T-cell (primary cell): Measurements from ENCODE around the gene MYOM1. TPM values are rescaled to one million over a fixed set of nuclear protein-coding genes. Genes with fewer than 3 reads are reported as not detected.

Experiments
- ATAC-seq, 4 experiments: fragments of 200-7000 bp in 3 of 4; fragments of 150-1000 bp in 1 of 4; cut with Tn5 transposase; replicated peaks in 1 of 4; 1 replicate in 3 of 4; 2 replicates in 1 of 4; pipeline ENCODE4 v1.10.0; 2021; ENCODE audit warnings: moderate library complexity in 3 of 4, mild to moderate bottlenecking in 2 of 4, moderate number of reproducible peaks in 1 of 4
- CTCF ChIA-PET, 2 donors: fragments of 300-600 bp; sonication (Branson Sonifier 250); formaldehyde crosslinking; loops; one replicate each; lab custom pipeline; 2022; ENCODE audit warnings: antibody characterized with exemption in 2 of 2; lab: Charles Lee
- POLR2A ChIA-PET, 2 donors: fragments of 300-600 bp; sonication (Branson Sonifier 250); formaldehyde crosslinking; loops; one replicate each; lab custom pipeline; 2022; ENCODE audit warnings: antibody characterized with exemption in 2 of 2; lab: Charles Lee
- DNase-seq, 35 experiments: peaks; one replicate each; pipeline versions ENCODE4 v3.0.0 to v3.0.0-alpha.2; 2013 to 2023
- H3K27ac ChIP-seq: one replicate; pipeline ENCODE4 v1.5.1; 2013; ENCODE audit warnings: low read length
- H3K27me3 ChIP-seq, 2 experiments: replicated peaks in 1 of 2; 1 replicate in 1 of 2; 2 replicates in 1 of 2; pipeline versions ENCODE4 v1.6.1 to v1.7.0; 2013; ENCODE audit warnings: low read length in 1 of 2, mixed read lengths in 1 of 2; ENCODE audit not compliant: control insufficient read depth in 2 of 2, insufficient read depth in 2 of 2; ENCODE audit errors: extremely low read depth in 1 of 2
- H3K36me3 ChIP-seq, 2 donors: 1 replicate in 1 of 2; 2 replicates in 1 of 2; pipeline versions ENCODE4 v1.6.1 to v1.7.0; 2013; ENCODE audit warnings: low read length in 1 of 2; ENCODE audit not compliant: control insufficient read depth in 2 of 2, insufficient read depth in 1 of 2; ENCODE audit errors: extremely low read depth in 1 of 2
- H3K4me1 ChIP-seq, 2 experiments: 1 replicate in 1 of 2; 2 replicates in 1 of 2; pipeline versions ENCODE4 v1.6.1 to v1.7.0; 2013; ENCODE audit warnings: low read length in 2 of 2, mixed read lengths in 1 of 2; ENCODE audit not compliant: insufficient read depth in 2 of 2, control insufficient read depth in 1 of 2; ENCODE audit errors: extremely low read depth in 1 of 2
- H3K4me3 ChIP-seq, 2 donors: 1 replicate in 1 of 2; 2 replicates in 1 of 2; pipeline versions ENCODE4 v1.5.1 to v1.7.0; 2013; ENCODE audit warnings: mild to moderate bottlenecking in 2 of 2, low read length in 1 of 2, moderate library complexity in 1 of 2; ENCODE audit not compliant: control insufficient read depth in 1 of 2; ENCODE audit errors: extremely low read depth in 1 of 2
- H3K9me3 ChIP-seq: 2 replicates; pipeline ENCODE4 v1.7.0; 2013
- H3K27ac Mint-ChIP-seq, 2 donors: one replicate each; pipeline ENCODE4 v1.8.0; 2020 to 2021; ENCODE audit warnings: mild to moderate bottlenecking in 2 of 2, mixed read lengths in 2 of 2
- H3K27me3 Mint-ChIP-seq, 2 donors: one replicate each; pipeline ENCODE4 v1.8.0; 2021 to 2022; ENCODE audit warnings: mixed read lengths in 2 of 2
- H3K36me3 Mint-ChIP-seq: one replicate; pipeline ENCODE4 v1.8.0; 2021; ENCODE audit warnings: mixed read lengths
- H3K4me1 Mint-ChIP-seq, 3 donors: one replicate each; pipeline ENCODE4 v1.8.0; 2020 to 2022; ENCODE audit warnings: mixed read lengths in 3 of 3, mild to moderate bottlenecking in 1 of 3
- H3K4me3 Mint-ChIP-seq, 3 donors: one replicate each; pipeline ENCODE4 v1.8.0; 2020 to 2022; ENCODE audit warnings: mild to moderate bottlenecking in 3 of 3, mixed read lengths in 3 of 3, moderate library complexity in 3 of 3
- H3K9me3 Mint-ChIP-seq, 3 donors: one replicate each; pipeline ENCODE4 v1.8.0; 2020 to 2022; ENCODE audit warnings: mixed read lengths in 3 of 3
- WGBS: methylation state at CpG from one replicate; pipeline ENCODE4 v1.1.5; 2013; ENCODE audit warnings: missing lambda C conversion rate; ENCODE audit not compliant: insufficient coverage; 5-methylcytosine and 5-hydroxymethylcytosine counted together
- total RNA-seq, 35 experiments: library from RNA in 6 of 35; stranded (reverse) in 6 of 35; fragments of 120-200 nt in 1 of 35; gene quantifications; one replicate each; pipeline versions ENCODE4 v1.2.1 to v1.2.4 and lab custom pipeline; 2013 to 2026

Gene MYOM1
- total RNA-seq, 5 donors from 2014 or later (not counting 1 experiment from before 2014, with no cell fraction given) = 0.98 to 7.0 (median 1.9) TPM

DNA sequence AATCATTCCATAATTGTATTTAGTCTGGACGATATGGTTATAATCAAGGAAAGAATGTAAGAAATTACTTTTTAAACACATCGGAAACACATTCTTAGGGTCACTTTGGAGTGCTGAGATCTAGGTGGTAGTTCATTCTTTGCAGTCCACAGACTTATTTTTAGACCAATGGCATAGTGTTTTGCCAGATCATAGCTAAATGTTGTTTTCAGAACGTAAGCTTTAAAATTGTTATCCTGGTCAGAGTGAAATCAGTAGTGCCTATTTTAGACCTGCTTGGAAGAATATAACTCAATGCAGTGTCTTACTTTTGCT is 32.2 kb upstream of the MYOM1 start:
- DNase-seq (no peak), ATAC-seq (no peak)
- ChIA-PET CTCF (interaction anchor here (0.6 to 1.8 kb wide), 7 partner anchors 9 to 612 kb away, joined by 3 to 7 read pairs (median 3); no protein-coding TSS in a partner anchor), POLR2A (interaction anchor here in 1 of 2 donors (0.6 kb wide), 1 partner anchor 275 kb away, joined by 3 read pairs; no protein-coding TSS in a partner anchor)
- peaks cover 71 to 76% (median 71%) of the 10 kb centered on the region in 3 donors for H3K4me1 Mint-ChIP-seq
- Histone ChIP-seq H3K4me1 (peaks cover 36 to 62% of the 10 kb centered on the region in 2 experiments), H3K27me3 (no peaks in the 10 kb centered on the region), H3K36me3 (peaks cover 0 to 51% of the 10 kb centered on the region in 2 donors), H3K9me3 (no peaks in the 10 kb centered on the region), H3K27ac (peak overlapping the region; percentile 39), H3K4me3 (peak overlapping the region in 1 of 2 donors; percentile 34)
- peak overlapping the region; percentile 57 to 68 (median 63) for H3K4me3 Mint-ChIP-seq
- H3K9me3 Mint-ChIP-seq = no peaks in the 10 kb centered on the region
- H3K27ac Mint-ChIP-seq = peak overlapping the region; percentile 77 to 92
- WGBS = 0% methylated on average over 1 of the region's 3 CpGs
- H3K27me3 Mint-ChIP-seq = no peaks in the 10 kb centered on the region
- peaks cover 45% of the 10 kb centered on the region for H3K36me3 Mint-ChIP-seq

DNA sequence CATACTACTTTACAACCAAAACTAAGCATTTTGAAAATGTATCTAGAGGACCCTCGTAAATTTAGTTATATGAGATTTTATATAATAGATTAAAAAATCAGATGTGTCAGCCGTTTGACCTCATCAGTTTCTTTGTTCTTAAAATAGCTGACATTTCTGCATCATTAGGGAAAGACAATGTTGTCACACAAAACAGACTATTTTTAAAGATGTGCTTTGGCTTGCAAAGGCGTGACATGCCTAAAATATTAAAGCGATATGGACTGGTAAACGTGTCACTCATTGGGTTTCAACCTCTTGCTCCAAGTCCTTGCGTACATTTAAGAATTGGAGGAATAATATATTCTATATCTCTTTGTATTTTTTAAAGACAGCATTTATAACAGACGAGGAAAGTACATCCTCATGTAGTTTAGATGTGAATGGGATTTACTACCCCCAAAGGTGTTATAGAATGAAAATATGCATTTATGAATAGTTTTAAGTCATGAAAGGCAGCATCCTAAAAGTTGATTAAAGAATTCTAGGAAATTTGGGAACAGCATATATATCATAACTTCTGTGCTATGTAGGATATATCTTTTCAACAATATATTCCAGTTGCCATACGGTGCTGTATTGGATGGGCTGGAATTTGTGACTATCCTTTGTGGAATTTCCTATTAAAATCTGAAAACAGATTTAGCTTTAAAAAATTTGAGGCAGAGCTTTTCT is 31.6 kb upstream of the MYOM1 start:
- no peak for DNase-seq
- Histone ChIP-seq H3K4me3 (peak overlapping the region; percentile 9 to 34), H3K36me3 (peaks cover 0 to 46% of the 10 kb centered on the region in 2 donors), H3K27ac (peak overlapping the region; percentile 39), H3K4me1 (peaks cover 39 to 64% of the 10 kb centered on the region in 2 experiments), H3K9me3 (no peaks in the 10 kb centered on the region), H3K27me3 (no peaks in the 10 kb centered on the region)
- ChIA-PET POLR2A (interaction anchor here (0.5 to 1.1 kb wide), 9 partner anchors 12 to 598 kb away, joined by 3 to 11 read pairs (median 4); no protein-coding TSS in a partner anchor), CTCF (interaction anchor here (0.6 to 1.8 kb wide), 9 partner anchors 9 to 343 kb away, joined by 3 to 7 read pairs (median 3); no protein-coding TSS in a partner anchor)
- no peaks in the 10 kb centered on the region for H3K9me3 Mint-ChIP-seq
- H3K36me3 Mint-ChIP-seq = peaks cover 42% of the 10 kb centered on the region
- peak overlapping the region; percentile 77 to 92 for H3K27ac Mint-ChIP-seq
- no CpG with 5 or more reads among the region's 8 CpGs for WGBS
- H3K27me3 Mint-ChIP-seq = no peaks in the 10 kb centered on the region
- H3K4me1 Mint-ChIP-seq = peaks cover 67 to 76% (median 71%) of the 10 kb centered on the region in 3 donors
- no peak for ATAC-seq
- H3K4me3 Mint-ChIP-seq = peak overlapping the region; percentile 57 to 68 (median 63)

DNA sequence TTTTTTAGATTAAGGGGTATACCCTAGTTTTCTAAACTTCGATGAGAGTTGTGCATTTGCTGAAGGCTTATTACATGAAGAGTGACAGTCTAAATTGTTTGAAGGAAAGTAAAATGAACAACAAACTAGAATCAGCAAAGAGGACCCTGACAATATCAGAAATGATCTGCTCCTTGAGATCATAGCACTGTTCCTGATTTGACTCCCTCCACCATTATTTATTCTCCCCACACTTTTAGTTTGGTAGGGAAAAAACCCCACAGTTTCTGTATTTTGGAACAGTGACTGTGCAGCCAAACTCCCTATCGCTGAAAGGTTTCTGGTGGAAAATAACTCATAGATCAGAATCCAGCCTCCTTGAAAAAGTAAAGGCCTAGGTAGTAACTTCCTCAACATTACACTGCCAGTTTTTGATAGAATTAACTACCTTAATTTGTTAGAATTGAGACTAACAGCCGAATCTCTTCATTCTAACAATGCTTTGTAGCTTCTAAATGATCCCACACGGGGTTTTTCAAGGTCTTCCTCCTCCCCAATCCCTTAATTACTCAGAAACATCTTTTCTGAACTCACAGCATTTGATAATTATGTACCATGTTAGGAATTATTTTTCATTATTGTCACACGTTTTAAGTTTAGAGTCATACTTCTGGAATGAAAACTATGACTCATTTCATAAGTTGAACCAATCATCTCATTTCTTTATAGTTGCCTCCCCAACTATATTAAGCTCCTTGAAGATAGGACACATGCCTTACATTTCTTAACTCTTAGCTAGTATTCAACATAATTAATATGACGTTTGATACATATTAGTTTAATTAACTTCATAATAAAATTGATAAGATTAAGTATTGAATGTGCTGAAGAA is 30.7 kb upstream of the MYOM1 start:
- Histone ChIP-seq H3K36me3 (peaks cover 0 to 37% of the 10 kb centered on the region in 2 donors), H3K9me3 (no peaks in the 10 kb centered on the region), H3K4me1 (peaks cover 42 to 61% of the 10 kb centered on the region in 2 experiments), H3K4me3 (peak overlapping the region; percentile 48 to 90), H3K27me3 (no peaks in the 10 kb centered on the region), H3K27ac (peak overlapping the region; percentile 39)
- no peak for ATAC-seq
- ChIA-PET CTCF (interaction anchor here in 1 of 2 donors (0.5 to 1.8 kb wide), 12 partner anchors 10 to 344 kb away, joined by 3 to 7 read pairs (median 4); no protein-coding TSS in a partner anchor), POLR2A (interaction anchor here (0.6 to 1.1 kb wide), 12 partner anchors 10 to 597 kb away, joined by 3 to 11 read pairs (median 4); no protein-coding TSS in a partner anchor)
- peaks cover 34% of the 10 kb centered on the region for H3K36me3 Mint-ChIP-seq
- H3K27me3 Mint-ChIP-seq = no peaks in the 10 kb centered on the region
- DNase-seq = no peak
- WGBS = 0% methylated on average over 1 of the region's 6 CpGs
- H3K4me1 Mint-ChIP-seq = peaks cover 66 to 76% (median 69%) of the 10 kb centered on the region in 3 donors
- H3K27ac Mint-ChIP-seq = peak overlapping the region; percentile 90 to 97
- H3K9me3 Mint-ChIP-seq = no peaks in the 10 kb centered on the region
- peak overlapping the region; percentile 89 to 98 (median 97) for H3K4me3 Mint-ChIP-seq

DNA sequence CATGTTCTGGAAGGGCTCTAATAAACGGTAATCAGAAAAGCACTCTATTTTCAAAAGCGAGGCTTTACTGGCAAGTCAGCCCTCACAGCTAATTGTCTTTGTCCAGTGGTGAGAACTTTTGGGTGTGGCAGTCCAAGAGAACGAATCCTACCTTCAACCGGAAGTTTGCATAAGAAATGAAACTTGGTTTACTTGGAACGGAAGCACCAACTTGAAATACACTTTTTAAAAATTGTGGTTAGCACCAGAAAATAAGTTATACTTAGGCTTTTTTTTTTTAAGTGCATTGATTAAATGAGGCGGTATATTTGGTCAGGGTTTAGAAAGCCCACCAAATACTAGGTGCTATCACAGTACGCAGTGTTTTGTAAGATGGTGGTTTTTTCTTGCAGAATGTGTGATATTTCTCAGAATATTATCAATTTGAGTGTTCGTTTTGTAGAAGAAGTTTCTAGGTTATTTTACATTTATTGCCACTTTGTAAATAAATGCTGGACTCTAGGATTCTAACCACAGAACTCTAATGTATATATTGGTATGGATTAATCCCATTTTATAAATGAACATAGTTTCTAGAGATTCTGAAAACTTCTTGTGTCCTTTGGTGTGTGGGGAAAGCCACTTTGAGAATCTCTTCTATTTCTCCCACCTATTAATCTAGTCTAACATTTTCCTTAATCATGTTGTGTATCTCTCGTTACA is 29.0 kb upstream of the MYOM1 start:
- CTCF ChIA-PET = interaction anchor here (1.2 to 3.6 kb wide), 3 partner anchors 49 to 263 kb away, joined by 5 to 25 read pairs (median 6); no protein-coding TSS in a partner anchor
- Mint-ChIP-seq H3K4me1 (peaks cover 64 to 66% (median 66%) of the 10 kb centered on the region in 3 donors), H3K4me3 (peak overlapping the region; percentile 96 to 98 (median 97)), H3K27ac (peak overlapping the region; percentile 89 to 93), H3K9me3 (no peaks in the 10 kb centered on the region), H3K36me3 (peaks cover 19% of the 10 kb centered on the region), H3K27me3 (no peaks in the 10 kb centered on the region)
- H3K36me3 ChIP-seq = peaks cover 0 to 20% of the 10 kb centered on the region in 2 donors
- H3K9me3 ChIP-seq = no peaks in the 10 kb centered on the region
- POLR2A ChIA-PET = interaction anchor here (0.6 to 1.5 kb wide), 5 partner anchors 12 to 293 kb away, joined by 3 to 7 read pairs (median 3); no protein-coding TSS in a partner anchor
- ATAC-seq (no peak), DNase-seq (peak in 5 of 35 experiments; percentile 8 to 70 (median 19))
- peak overlapping the region; percentile 82 for H3K27ac ChIP-seq
- H3K27me3 ChIP-seq = no peaks in the 10 kb centered on the region
- 0% methylated on average over 3 of the region's 9 CpGs for WGBS
- H3K4me1 ChIP-seq = peaks cover 42 to 50% of the 10 kb centered on the region in 2 experiments
- H3K4me3 ChIP-seq = peak overlapping the region; percentile 90

DNA sequence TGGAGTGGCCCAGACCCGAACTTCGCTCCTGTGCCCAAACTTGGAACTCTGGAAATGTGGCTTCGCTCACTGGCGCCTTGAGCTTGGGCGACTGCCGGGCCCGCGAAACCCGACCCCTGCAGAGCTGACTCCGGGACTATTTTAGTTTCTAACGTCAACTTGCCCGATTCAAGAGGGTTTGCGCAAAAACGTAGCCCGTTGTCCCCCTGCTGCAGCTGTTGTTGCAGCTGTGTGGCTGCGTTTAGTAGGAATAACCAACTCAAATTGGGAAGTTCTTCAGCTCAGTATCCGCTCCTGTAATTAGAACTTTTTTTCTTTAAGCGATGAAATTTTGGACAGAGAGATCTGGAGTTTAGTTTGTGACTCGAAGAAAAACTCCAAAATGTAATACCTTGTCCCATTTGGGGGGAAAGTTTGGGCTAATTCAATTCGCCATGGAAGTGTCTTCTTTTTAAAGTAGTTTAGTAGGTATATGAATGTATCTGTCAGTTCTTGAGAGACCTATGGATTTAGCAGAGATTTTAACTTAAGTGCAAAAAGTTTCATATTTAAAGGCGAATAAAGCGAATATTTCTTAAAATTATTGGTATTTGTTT is 28.4 kb upstream of the MYOM1 start:
- peak in 9 of 35 experiments; percentile 3 to 62 (median 17) for DNase-seq
- Histone ChIP-seq H3K27me3 (no peaks in the 10 kb centered on the region), H3K27ac (peak overlapping the region; percentile 82), H3K4me1 (peaks cover 36 to 45% of the 10 kb centered on the region in 2 experiments), H3K36me3 (peaks cover 0 to 14% of the 10 kb centered on the region in 2 donors), H3K4me3 (peak overlapping the region; percentile 90), H3K9me3 (no peaks in the 10 kb centered on the region)
- Mint-ChIP-seq H3K27me3 (no peaks in the 10 kb centered on the region), H3K9me3 (no peaks in the 10 kb centered on the region), H3K4me1 (peaks cover 58 to 63% (median 60%) of the 10 kb centered on the region in 3 donors), H3K27ac (peak overlapping the region; percentile 89 to 93), H3K36me3 (peaks cover 13% of the 10 kb centered on the region), H3K4me3 (peak overlapping the region; percentile 96 to 98 (median 97))
- ChIA-PET POLR2A (interaction anchor here (0.6 to 1.5 kb wide), 8 partner anchors 12 to 593 kb away, joined by 3 to 7 read pairs (median 3); partner anchors contain the start of gene SMCHD1 (in 1 of the 2)), CTCF (interaction anchor here (0.7 to 3.6 kb wide), 7 partner anchors 12 to 346 kb away, joined by 3 to 25 read pairs (median 4); partner anchors contain the start of gene MYL12B (in 1 of the 2))
- peak in 1 of 4 experiments; percentile 2 for ATAC-seq
- 0% methylated on average over 17 of the region's 22 CpGs for WGBS
